Prostate gland (tissue), 2 donors: ENCODE results near the gene TRPM3. TPM values are rescaled to one million over a fixed set of nuclear protein-coding genes. Genes with fewer than 3 reads are reported as not detected.

Experiments used
- DNase-seq: peaks from one replicate; pipeline ENCODE4 v3.0.0-alpha.2; 2019; ENCODE audit warnings: low spot score
- H3K27ac ChIP-seq, 2 donors: fragments of 200-600 bp; sonication (generic); 2 replicates each; pipeline ENCODE4 v1.5.1; 2017 to 2019
- H3K27me3 ChIP-seq: fragments of 200-600 bp; sonication (generic); replicated peaks from 2 replicates; pipeline ENCODE4 v1.5.1; 2019; ENCODE audit not compliant: insufficient read depth
- H3K36me3 ChIP-seq, 2 donors: fragments of 200-600 bp; sonication (generic); 1 replicate in 1 of 2; 2 replicates in 1 of 2; pipeline versions ENCODE4 v1.5.1 to v1.8.1; 2017 to 2019
- H3K4me1 ChIP-seq: fragments of 200-600 bp; sonication (generic); replicated peaks from 2 replicates; pipeline ENCODE4 v1.5.1; 2019
- H3K4me3 ChIP-seq, 2 donors: fragments of 200-600 bp; sonication (generic); 2 replicates each; pipeline ENCODE4 v1.5.1; 2017 to 2019
- H3K9me3 ChIP-seq: fragments of 200-600 bp; sonication (generic); 2 replicates; pipeline ENCODE4 v1.5.1; 2017
- POLR2A ChIP-seq: fragments of 450-650 bp; IDR thresholded peaks from one replicate; pipeline ENCODE4 v1.6.1; 2016; ENCODE audit warnings: antibody characterized with exemption, mild to moderate bottlenecking
- POLR2AphosphoS5 ChIP-seq: sonication (generic); formaldehyde crosslinking; IDR thresholded peaks from one replicate; pipeline ENCODE4 v1.6.1; 2017; ENCODE audit warnings: antibody characterized with exemption
- WGBS: methylation state at CpG from one replicate; pipeline ENCODE4 v1.1.5; 2018; 5-methylcytosine and 5-hydroxymethylcytosine counted together
- intact Hi-C: fragments of 100-400 bp; cut with DNase I; formaldehyde crosslinking; loops from one replicate; pipeline ENCODE4 v1.14.2; 2022
- total RNA-seq, 2 donors: library from RNA; depleted of rRNA; stranded (reverse); fragments of >200 nt; gene quantifications; one replicate each; pipeline ENCODE4 v1.1.0, GENCODE V29; 2016
- TF ChIP-seq, protein P1 (sequence below), 4 experiments: fragments of 200-600 bp in 2 of 4; fragments of 450-650 bp in 2 of 4; sonication (generic) in 2 of 4; IDR thresholded peaks; 1 replicate in 3 of 4; 2 replicates in 1 of 4; pipeline ENCODE4 v1.5.1; 2016 to 2019; ENCODE audit warnings: antibody characterized with exemption in 4 of 4, mild to moderate bottlenecking in 2 of 4, moderate library complexity in 2 of 4

Gene TRPM3
- total RNA-seq, 2 donors from 2014 or later = 0.32 to 18.7 TPM

DNA sequence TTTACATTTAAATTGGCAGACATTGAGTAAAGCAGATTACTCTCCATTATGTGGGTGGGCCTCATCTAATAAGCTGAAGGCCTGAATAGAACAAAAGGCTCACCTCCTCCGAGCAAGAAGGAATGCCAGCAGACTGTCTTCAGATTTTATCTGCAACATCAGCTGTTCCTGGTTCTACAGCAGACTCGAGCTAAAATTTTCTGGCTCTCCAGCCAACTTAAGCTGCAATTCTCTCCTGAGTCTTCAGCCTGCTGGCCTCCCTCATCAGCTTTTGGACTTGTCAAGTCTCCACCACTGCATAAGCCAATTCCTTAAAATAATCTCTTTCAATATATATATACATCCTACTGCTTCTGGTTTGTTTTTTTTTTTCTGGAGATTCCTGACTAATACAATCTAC, 12.5 kb downstream of the TRPM3 start:
- intact Hi-C loops = no loop called here
- DNase-seq = no peak
- WGBS = 13% methylated on average over 2 of the region's 2 CpGs

DNA sequence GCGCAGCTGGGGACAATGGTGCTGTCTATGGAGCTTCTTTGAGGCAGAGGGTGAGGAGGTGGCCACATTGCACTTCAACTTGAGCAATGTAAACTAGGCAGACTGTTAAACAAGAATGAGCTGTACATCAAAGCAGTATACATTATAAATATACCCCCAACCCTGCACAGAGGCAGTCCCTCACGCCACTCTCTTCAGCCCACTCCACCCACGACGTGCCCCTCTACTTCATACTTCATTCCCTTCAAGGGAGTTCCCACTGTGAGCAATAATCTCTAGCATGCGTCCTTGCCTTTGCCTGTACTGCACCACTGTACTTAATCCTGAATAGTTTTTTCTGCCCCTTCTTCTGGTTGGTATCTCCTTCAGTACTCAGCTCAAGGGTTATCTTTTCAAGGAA, 14.4 kb downstream of the TRPM3 start:
- H3K9me3 ChIP-seq = no peaks in the 10 kb centered on the region
- no peak overlapping the region for H3K4me3 ChIP-seq
- H3K27ac ChIP-seq = no peak overlapping the region
- no peaks in the 10 kb centered on the region for H3K4me1 ChIP-seq
- H3K36me3 ChIP-seq = no peaks in the 10 kb centered on the region
- no peaks in the 10 kb centered on the region for H3K27me3 ChIP-seq
- WGBS = 89% methylated on average over 5 of the region's 5 CpGs
- DNase-seq = no peak
- intact Hi-C loops = no loop called here
- TF ChIP-seq POLR2A = no peak
- TF ChIP-seq, protein P1, sequence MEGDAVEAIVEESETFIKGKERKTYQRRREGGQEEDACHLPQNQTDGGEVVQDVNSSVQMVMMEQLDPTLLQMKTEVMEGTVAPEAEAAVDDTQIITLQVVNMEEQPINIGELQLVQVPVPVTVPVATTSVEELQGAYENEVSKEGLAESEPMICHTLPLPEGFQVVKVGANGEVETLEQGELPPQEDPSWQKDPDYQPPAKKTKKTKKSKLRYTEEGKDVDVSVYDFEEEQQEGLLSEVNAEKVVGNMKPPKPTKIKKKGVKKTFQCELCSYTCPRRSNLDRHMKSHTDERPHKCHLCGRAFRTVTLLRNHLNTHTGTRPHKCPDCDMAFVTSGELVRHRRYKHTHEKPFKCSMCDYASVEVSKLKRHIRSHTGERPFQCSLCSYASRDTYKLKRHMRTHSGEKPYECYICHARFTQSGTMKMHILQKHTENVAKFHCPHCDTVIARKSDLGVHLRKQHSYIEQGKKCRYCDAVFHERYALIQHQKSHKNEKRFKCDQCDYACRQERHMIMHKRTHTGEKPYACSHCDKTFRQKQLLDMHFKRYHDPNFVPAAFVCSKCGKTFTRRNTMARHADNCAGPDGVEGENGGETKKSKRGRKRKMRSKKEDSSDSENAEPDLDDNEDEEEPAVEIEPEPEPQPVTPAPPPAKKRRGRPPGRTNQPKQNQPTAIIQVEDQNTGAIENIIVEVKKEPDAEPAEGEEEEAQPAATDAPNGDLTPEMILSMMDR (IDR thresholded peaks at IDR 0.05) = no peak
- TF ChIP-seq POLR2AphosphoS5 = no peak

More for the DNA sequence above, 12.5 kb downstream of the TRPM3 start:
- Histone ChIP-seq H3K27me3 (no peaks in the 10 kb centered on the region), H3K4me1 (no peaks in the 10 kb centered on the region), H3K4me3 (no peak overlapping the region), H3K9me3 (no peaks in the 10 kb centered on the region), H3K27ac (no peak overlapping the region), H3K36me3 (no peaks in the 10 kb centered on the region)
- TF ChIP-seq POLR2A (no peak), POLR2AphosphoS5 (no peak)
- TF ChIP-seq, protein P1 (IDR thresholded peaks at IDR 0.05) = no peak

DNA sequence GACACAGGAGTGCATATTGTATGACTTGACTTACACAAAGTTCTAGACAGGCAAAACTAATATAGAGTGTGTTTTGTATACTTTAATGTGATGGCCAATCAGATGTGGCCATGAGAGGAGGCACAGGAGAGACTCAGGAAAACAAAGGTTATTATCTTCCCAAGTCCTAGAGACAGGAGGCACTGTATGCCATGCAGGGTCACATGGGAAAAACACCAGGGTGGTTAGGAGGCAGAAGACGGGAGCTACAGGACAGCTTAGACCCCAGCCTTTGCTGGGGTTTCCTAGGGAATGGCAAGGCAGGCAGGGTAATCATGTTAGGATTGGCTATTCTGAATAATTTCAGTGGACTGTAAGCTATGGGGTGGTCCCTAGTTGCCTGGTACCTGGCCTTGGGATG, 16.2 kb downstream of the TRPM3 start:
- WGBS = 86% methylated on average over 1 of the region's 1 CpG
- Histone ChIP-seq H3K27ac (no peak overlapping the region), H3K9me3 (no peaks in the 10 kb centered on the region), H3K36me3 (no peaks in the 10 kb centered on the region), H3K4me3 (no peak overlapping the region), H3K27me3 (no peaks in the 10 kb centered on the region), H3K4me1 (no peaks in the 10 kb centered on the region)
- TF ChIP-seq POLR2AphosphoS5 (no peak), POLR2A (no peak)
- TF ChIP-seq, protein P1 (IDR thresholded peaks at IDR 0.05) = no peak
- intact Hi-C loops = no loop called here
- DNase-seq = no peak

DNA sequence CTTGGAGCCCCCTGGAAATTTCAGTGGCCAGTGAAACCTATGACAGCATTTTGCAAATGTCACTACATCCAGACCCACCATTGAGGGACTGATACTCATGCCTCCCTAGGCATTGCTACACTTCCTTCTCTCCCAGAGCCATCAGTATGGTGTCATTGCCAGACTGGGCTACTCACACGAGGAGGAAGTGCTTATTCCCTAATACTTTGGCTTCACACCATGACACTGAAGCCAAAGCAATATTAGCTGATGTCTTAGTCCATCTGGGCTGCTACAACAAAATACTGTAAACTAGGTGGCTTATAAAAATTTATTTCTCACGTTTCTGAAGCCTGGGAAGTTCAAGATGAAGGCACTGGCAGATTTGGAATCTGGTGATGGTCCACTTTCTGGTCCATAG, 22.6 kb downstream of the TRPM3 start:
- DNase-seq = no peak
- Histone ChIP-seq H3K4me3 (no peak overlapping the region), H3K27me3 (no peaks in the 10 kb centered on the region), H3K9me3 (no peaks in the 10 kb centered on the region), H3K36me3 (no peaks in the 10 kb centered on the region), H3K4me1 (no peaks in the 10 kb centered on the region), H3K27ac (no peak overlapping the region)
- WGBS = 43% methylated on average over 2 of the region's 2 CpGs
- intact Hi-C loops = no loop called here
- TF ChIP-seq POLR2A = no peak
- TF ChIP-seq, protein P1 (IDR thresholded peaks at IDR 0.05) = no peak
- no peak for TF ChIP-seq POLR2AphosphoS5

DNA sequence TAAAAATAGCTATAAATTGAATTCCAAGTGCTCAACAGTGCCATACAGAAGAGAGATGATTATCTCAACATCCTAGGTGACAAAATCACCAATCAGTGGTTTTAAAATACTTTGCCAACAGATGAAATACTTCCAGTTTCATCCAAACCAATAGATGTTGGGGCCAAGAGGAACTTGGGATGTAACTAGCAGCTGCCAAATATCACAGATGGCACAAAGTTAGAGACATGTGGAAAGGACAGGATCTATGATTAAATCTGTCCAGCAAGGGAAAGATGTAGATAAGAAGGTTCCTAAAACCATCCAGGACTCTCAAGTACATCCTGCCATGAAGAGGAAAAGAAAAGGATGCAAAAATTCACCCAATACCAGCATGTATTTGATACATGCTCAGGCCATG, 23.8 kb downstream of the TRPM3 start:
- no peak for TF ChIP-seq POLR2AphosphoS5
- no peak for TF ChIP-seq POLR2A
- TF ChIP-seq, protein P1 (IDR thresholded peaks at IDR 0.05) = no peak
- Histone ChIP-seq H3K4me1 (no peaks in the 10 kb centered on the region), H3K36me3 (no peaks in the 10 kb centered on the region), H3K27me3 (no peaks in the 10 kb centered on the region), H3K4me3 (no peak overlapping the region), H3K9me3 (no peaks in the 10 kb centered on the region), H3K27ac (no peak overlapping the region)
- intact Hi-C loops = no loop called here
- no peak for DNase-seq
